IMR-90 (cell line): ENCODE results near the gene CYP19A1. TPM values are rescaled to one million over a fixed set of nuclear protein-coding genes. Genes with fewer than 3 reads are reported as not detected.

Source experiments
- ATAC-seq: fragments of 200-7000 bp; cut with Tn5 transposase; 2 replicates; pipeline ENCODE4 v1.9.1; 2020; ENCODE audit warnings: low read depth, mild to moderate bottlenecking, moderate library complexity
- BruUV-seq: library from RNA; stranded (reverse); fragments of 400-500 nt; replicated peaks from 2 replicates; lab custom pipeline; 2021; lab: Mats Ljungman, UMichigan
- CTCF ChIA-PET: fragments of 300-600 bp; formaldehyde crosslinking; extraction: SDS; loops from one replicate; lab custom pipeline; 2021; ENCODE audit warnings: antibody characterized with exemption; lab: Yijun Ruan, JAX
- POLR2A ChIA-PET: fragments of 300-600 bp; sonication (Branson Sonifier 250); formaldehyde crosslinking; loops from one replicate; lab custom pipeline; 2022; ENCODE audit warnings: antibody characterized with exemption; ENCODE audit not compliant: unreplicated experiment; lab: Charles Lee
- DNase-seq: peaks from one replicate; pipeline ENCODE4 v3.0.0; 2013
- H2AFZ ChIP-seq: replicated peaks from 2 replicates; pipeline ENCODE3; 2013; ENCODE audit warnings: low read length, mild to moderate bottlenecking; ENCODE audit not compliant: poor library complexity
- H2AK5ac ChIP-seq: 2 replicates; pipeline ENCODE4 v1.6.1; 2013; ENCODE audit warnings: low read depth, low read length, inconsistent platforms
- H2AK9ac ChIP-seq: replicated peaks from 2 replicates; pipeline ENCODE3; 2013; ENCODE audit warnings: mild to moderate bottlenecking, low read depth, low read length, moderate library complexity; ENCODE audit not compliant: poor library complexity
- H2BK120ac ChIP-seq: 2 replicates; pipeline ENCODE4 v1.6.1; 2013; ENCODE audit warnings: low read depth, low read length, inconsistent platforms
- H2BK15ac ChIP-seq: 3 replicates; pipeline ENCODE4 v1.6.1; 2013; ENCODE audit warnings: low read depth, low read length, inconsistent platforms
- H2BK20ac ChIP-seq: 2 replicates; pipeline ENCODE4 v1.6.1; 2013; ENCODE audit warnings: low read depth, mild to moderate bottlenecking, inconsistent platforms, low read length, moderate library complexity
- H2BK5ac ChIP-seq: 2 replicates; pipeline ENCODE4 v1.6.1; 2013; ENCODE audit warnings: mild to moderate bottlenecking, low read depth, low read length, inconsistent platforms; ENCODE audit not compliant: poor library complexity, severe bottlenecking
- H3K14ac ChIP-seq: replicated peaks from 2 replicates; pipeline ENCODE4 v1.6.1; 2013; ENCODE audit warnings: low read depth, low read length, inconsistent platforms
- H3K18ac ChIP-seq: 2 replicates; pipeline ENCODE4 v1.6.1; 2013; ENCODE audit warnings: low read depth, low read length, control low read depth
- H3K23ac ChIP-seq: 2 replicates; pipeline ENCODE4 v1.6.1; 2013; ENCODE audit warnings: low read depth, low read length, inconsistent platforms
- H3K27ac ChIP-seq: 2 replicates; pipeline ENCODE4 v1.5.1; 2013; ENCODE audit warnings: mild to moderate bottlenecking, control low read depth, low read length; ENCODE audit not compliant: insufficient read depth
- H3K27me3 ChIP-seq: 2 replicates; pipeline ENCODE4 v1.6.1; 2013; ENCODE audit warnings: low read length; ENCODE audit not compliant: control insufficient read depth, insufficient read depth
- H3K36me3 ChIP-seq: 2 replicates; pipeline ENCODE4 v1.6.1; 2013; ENCODE audit warnings: low read length, mixed read lengths; ENCODE audit not compliant: control insufficient read depth, insufficient read depth
- H3K4ac ChIP-seq: 2 replicates; pipeline ENCODE4 v1.6.1; 2013; ENCODE audit warnings: low read depth, low read length, inconsistent platforms
- H3K4me1 ChIP-seq: 2 replicates; pipeline ENCODE4 v1.6.1; 2013; ENCODE audit warnings: low read length, mixed read lengths; ENCODE audit not compliant: control insufficient read depth, insufficient read depth
- H3K4me2 ChIP-seq: 2 replicates; pipeline ENCODE4 v1.6.1; 2013; ENCODE audit warnings: low read depth, mild to moderate bottlenecking, control low read depth, low read length, moderate library complexity
- H3K4me3 ChIP-seq: 2 replicates; pipeline ENCODE4 v1.5.1; 2013; ENCODE audit warnings: low read depth, mild to moderate bottlenecking, control low read depth, low read length, moderate library complexity; ENCODE audit not compliant: insufficient read depth
- H3K56ac ChIP-seq: 2 replicates; pipeline ENCODE4 v1.6.1; 2013; ENCODE audit warnings: low read length, inconsistent platforms; ENCODE audit not compliant: insufficient read depth; ENCODE audit errors: extremely low read depth
- H3K79me1 ChIP-seq, 2 experiments: 2 replicates each; pipeline ENCODE4 v1.6.1; 2013; ENCODE audit warnings: low read length in 2 of 2, inconsistent platforms in 1 of 2, low read depth in 1 of 2
- H3K9ac ChIP-seq: 2 replicates; pipeline ENCODE4 v1.6.1; 2013; ENCODE audit warnings: low read depth, low read length, control low read depth
- H3K9me1 ChIP-seq: 2 replicates; pipeline ENCODE4 v1.6.1; 2013; ENCODE audit warnings: low read length, inconsistent platforms; ENCODE audit not compliant: insufficient read depth
- H3K9me3 ChIP-seq: 2 replicates; pipeline ENCODE4 v1.6.1; 2013; ENCODE audit warnings: low read length; ENCODE audit not compliant: control insufficient read depth, insufficient read depth
- H4K20me1 ChIP-seq: 2 replicates; pipeline ENCODE4 v1.6.1; 2013; ENCODE audit warnings: low read length, inconsistent platforms; ENCODE audit not compliant: insufficient read depth
- H4K5ac ChIP-seq: 2 replicates; pipeline ENCODE4 v1.6.1; 2013; ENCODE audit warnings: mild to moderate bottlenecking, low read depth, low read length, control low read depth
- H4K8ac ChIP-seq, 2 experiments: 2 replicates each; pipeline ENCODE4 v1.6.1; 2013; ENCODE audit warnings: low read depth in 2 of 2, low read length in 2 of 2, control low read depth in 1 of 2, inconsistent platforms in 1 of 2
- H4K91ac ChIP-seq: 2 replicates; pipeline ENCODE4 v1.6.1; 2013; ENCODE audit warnings: low read depth, low read length, inconsistent platforms; ENCODE audit not compliant: insufficient read depth
- CHD1 ChIP-seq: IDR thresholded peaks from 2 replicates; pipeline ENCODE4 v1.6.1; 2012; ENCODE audit warnings: low read depth, low read length, improper control_type of control experiment
- MXI1 ChIP-seq: IDR thresholded peaks from 2 replicates; pipeline ENCODE4 v1.6.1; 2012; ENCODE audit warnings: low read depth, mild to moderate bottlenecking, low read length, moderate library complexity, borderline replicate concordance
- RAD21 ChIP-seq: IDR thresholded peaks from 2 replicates; pipeline ENCODE4 v1.6.1; 2012; ENCODE audit warnings: low read length, improper control_type of control experiment
- RFX5 ChIP-seq: IDR thresholded peaks from 2 replicates; pipeline ENCODE4 v1.8.0; 2012; ENCODE audit warnings: low read depth, mild to moderate bottlenecking, low read length, moderate library complexity
- WGBS, 2 experiments: methylation state at CpG; one replicate each; pipeline versions ENCODE4 v1.1.5 to v1.1.7; 2013; ENCODE audit warnings: missing lambda C conversion rate in 2 of 2; ENCODE audit not compliant: insufficient read length in 1 of 2; ENCODE audit errors: extremely low coverage in 2 of 2; 5-methylcytosine and 5-hydroxymethylcytosine counted together
- dilution Hi-C: fragments of 300-500 bp; cut with HindIII; formaldehyde crosslinking; loops from one replicate; pipeline ENCODE4 v1.14.3; 2018; ENCODE audit warnings: low sequenced_read_pairs; ENCODE audit not compliant: unreplicated experiment
- in situ Hi-C: fragments of 300-500 bp; cut with MboI; formaldehyde crosslinking; loops from 3 replicates; pipeline ENCODE4 v1.14.3; 2019; ENCODE audit warnings: low sequenced_read_pairs, inconsistent platforms, mixed read lengths
- intact Hi-C: fragments of 100-400 bp; cut with micrococcal nuclease; formaldehyde crosslinking; loops from 2 replicates; pipeline ENCODE4 v1.10.0; 2022
- polyA plus RNA-seq, 3 experiments: library from polyadenylated mRNA; depleted of rRNA; stranded (reverse); fragments of >200 nt; gene quantifications; 2 replicates each; pipeline ENCODE4 v1.2.3, GENCODE V29; 2012; ENCODE audit warnings: low replicate concordance in 1 of 3
- total RNA-seq: library from RNA; depleted of rRNA; stranded (reverse); fragments of >200 nt; gene quantifications from 2 replicates; pipeline ENCODE4 v1.2.3, GENCODE V29; 2012

The CYP19A1 gene
- total and polyA plus RNA-seq, 2 of the 4 experiments (the other 2 are of a cell fraction): not detected

DNA sequence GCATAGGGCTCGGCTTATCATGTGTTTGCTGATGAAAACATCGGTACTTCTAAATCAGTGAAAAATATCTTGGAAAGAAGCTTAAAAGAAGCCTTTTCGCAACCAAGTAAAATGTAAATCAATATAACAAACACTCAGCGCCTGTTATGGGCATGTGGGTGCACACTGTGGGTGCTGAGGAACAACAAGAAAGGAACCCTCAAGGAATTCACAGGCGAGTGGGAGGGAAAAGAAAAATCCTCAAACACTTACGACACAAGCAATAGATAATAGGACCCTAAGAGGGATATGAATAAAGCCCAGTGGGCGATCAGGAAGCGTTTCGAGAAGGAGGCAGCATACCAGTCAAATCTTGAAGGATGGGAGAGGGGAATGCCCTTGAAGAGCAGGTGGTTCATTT is 25.0 kb upstream of the CYP19A1 start:
- in situ Hi-C loops: no loop called here
- H3K4me3 ChIP-seq: no peak overlapping the region
- H2BK5ac ChIP-seq: no peak overlapping the region
- no peak overlapping the region for H2AFZ ChIP-seq
- DNase-seq (no peak), ATAC-seq (no peak)
- no peak overlapping the region for H2AK9ac ChIP-seq
- no peak overlapping the region for H3K4ac ChIP-seq
- no peak overlapping the region for H4K5ac ChIP-seq
- ChIA-PET CTCF (interaction anchor here (1.2 kb wide), 1 partner anchor 17 kb away, joined by 3 read pairs; no protein-coding TSS in a partner anchor), POLR2A (no interaction called here)
- H4K8ac ChIP-seq: no peak overlapping the region
- TF ChIP-seq MXI1: no peak
- no peak for TF ChIP-seq RFX5
- TF ChIP-seq CHD1: no peak
- TF ChIP-seq RAD21: no peak
- no peak overlapping the region for H2BK120ac ChIP-seq
- H3K9me3 ChIP-seq: no peaks in the 10 kb centered on the region
- no peak overlapping the region for H3K23ac ChIP-seq
- H2BK15ac ChIP-seq: no peak overlapping the region
- no peak overlapping the region for H3K14ac ChIP-seq
- 80% methylated on average over 1 of the region's 9 CpGs; no CpG with 5 or more reads in 1 of the 2 experiments for WGBS, 2 experiments
- H3K79me1 ChIP-seq: no peaks in the 10 kb centered on the region
- H3K18ac ChIP-seq: no peak overlapping the region
- no peak overlapping the region for H3K9ac ChIP-seq
- H4K91ac ChIP-seq: no peak overlapping the region
- no peak overlapping the region for H3K56ac ChIP-seq
- H3K36me3 ChIP-seq: no peaks in the 10 kb centered on the region
- no peak overlapping the region for H3K27ac ChIP-seq
- H3K4me1 ChIP-seq: peaks cover 13% of the 10 kb centered on the region
- no TSS peak for BruUV-seq
- H2AK5ac ChIP-seq: no peak overlapping the region
- intact Hi-C loops: no loop called here
- H3K9me1 ChIP-seq: peaks cover 9% of the 10 kb centered on the region
- 0 out of 2 replicates have a peak, but pooled peaks cover 3% of the 10 kb centered on the region for H4K20me1 ChIP-seq
- no peak overlapping the region for H3K4me2 ChIP-seq
- dilution Hi-C loops: no loop called here
- H2BK20ac ChIP-seq: no peak overlapping the region
- H3K27me3 ChIP-seq: peaks cover 33% of the 10 kb centered on the region
